Stimulated activated CD4-positive, alpha-beta T cell treated with anti-CD3 and anti-CD28 coated beads, Interleukin-12 subunit alpha, Interleukin-12 subunit beta, amount 100 ng/mL, for 48 hours (primary cell): ENCODE data around the gene APEX1.
"Not testable (repeated sequence)": the region's sequence is repeated elsewhere in the genome, so short reads cannot be mapped to it uniquely, and the experiment has no call there.

Experiments
- DNase-seq, 3 donors: peaks; one replicate each; pipeline ENCODE4 v3.0.0-alpha.2; 2020; ENCODE audit warnings: low read depth in 2 of 3, low spot score in 1 of 3

Gene APEX1

GRCh38 chr14:20472536-20473169 is 17.6 kb downstream of the APEX1 start:
- no peak for DNase-seq

DNA sequence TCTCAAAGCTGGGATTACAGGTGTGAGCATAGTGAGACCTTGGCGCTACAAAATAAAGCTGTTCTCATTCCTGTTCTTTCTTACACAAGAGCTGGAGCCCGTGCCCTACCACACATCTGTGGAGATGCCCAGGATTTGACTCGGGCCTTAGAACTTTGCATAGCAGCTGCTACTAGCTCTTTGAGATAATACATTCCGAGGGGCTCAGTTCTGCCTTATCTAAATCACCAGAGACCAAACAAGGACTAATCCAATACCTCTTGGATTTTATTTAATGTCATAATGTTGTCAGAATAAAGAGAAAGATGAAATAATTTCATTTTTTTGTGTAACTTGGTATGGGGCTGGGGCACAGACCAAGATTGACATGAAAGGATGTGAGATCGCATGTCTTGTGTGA is 21.8 kb downstream of the APEX1 start:
- DNase-seq: no peak

GRCh38 chr14:20477211-20477876 is 22.3 kb downstream of the APEX1 start:
- DNase-seq: no peak

GRCh38 chr14:20478894-20479293 is 23.9 kb downstream of the APEX1 start:
- DNase-seq: no peak

- no peak for DNase-seq
Measured at GRCh38 chr14:20482382-20482781, 27.4 kb downstream of the APEX1 start.

- no peak for DNase-seq
Measured at GRCh38 chr14:20485900-20486299, 30.9 kb downstream of the APEX1 start.

- DNase-seq: no peak
Measured at GRCh38 chr14:20486684-20487395, 31.8 kb downstream of the APEX1 start.

GRCh38 chr14:20487396-20487725 is 32.3 kb downstream of the APEX1 start:
- no peak for DNase-seq

DNA sequence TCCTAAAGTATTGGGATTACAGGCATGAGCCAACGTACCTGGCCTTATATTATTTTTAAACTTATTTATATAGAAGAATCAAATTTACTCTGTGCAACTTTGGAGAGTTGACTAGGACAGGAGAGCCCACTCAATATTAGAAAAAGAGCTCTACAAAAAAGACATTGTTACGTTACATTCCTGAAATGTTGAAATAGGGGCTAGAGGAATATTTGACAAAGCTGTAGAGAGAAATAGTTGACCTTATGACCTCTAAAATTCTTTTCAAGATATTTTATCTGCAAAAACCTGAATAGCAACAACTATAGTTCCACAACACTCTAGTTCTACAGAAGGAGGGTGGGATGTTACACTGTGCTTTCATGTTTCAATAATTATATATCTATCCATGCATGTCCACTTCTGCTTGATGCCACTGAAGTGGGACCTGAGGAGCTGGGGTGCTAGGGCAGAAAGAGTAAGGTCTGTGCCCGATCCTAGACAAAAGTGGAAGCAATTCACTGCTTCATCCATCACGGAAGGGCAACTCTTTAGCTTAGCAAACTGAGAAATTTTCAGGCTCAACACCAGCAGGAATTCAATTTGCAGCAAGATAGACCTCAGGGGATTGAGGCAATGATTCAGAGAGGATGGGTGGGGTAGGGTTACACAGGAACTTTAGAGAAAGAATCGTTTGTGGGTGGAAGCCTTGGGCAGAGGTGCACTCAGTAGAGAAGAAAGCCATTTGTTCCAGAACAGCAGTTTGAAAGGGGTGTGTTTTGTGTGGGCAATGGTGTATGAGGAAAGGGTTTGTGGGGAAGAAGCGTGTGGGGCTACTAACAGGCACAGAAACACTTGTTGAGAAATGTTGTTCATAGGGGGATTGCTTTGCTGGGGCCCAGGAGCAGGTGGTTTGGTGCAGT is 34.3 kb downstream of the APEX1 start:
- DNase-seq: no peak

- DNase-seq: no peak
Measured at GRCh38 chr14:20490563-20490962, 35.5 kb downstream of the APEX1 start.

- DNase-seq: no peak
Measured at GRCh38 chr14:20492486-20492885, 37.5 kb downstream of the APEX1 start.

DNA sequence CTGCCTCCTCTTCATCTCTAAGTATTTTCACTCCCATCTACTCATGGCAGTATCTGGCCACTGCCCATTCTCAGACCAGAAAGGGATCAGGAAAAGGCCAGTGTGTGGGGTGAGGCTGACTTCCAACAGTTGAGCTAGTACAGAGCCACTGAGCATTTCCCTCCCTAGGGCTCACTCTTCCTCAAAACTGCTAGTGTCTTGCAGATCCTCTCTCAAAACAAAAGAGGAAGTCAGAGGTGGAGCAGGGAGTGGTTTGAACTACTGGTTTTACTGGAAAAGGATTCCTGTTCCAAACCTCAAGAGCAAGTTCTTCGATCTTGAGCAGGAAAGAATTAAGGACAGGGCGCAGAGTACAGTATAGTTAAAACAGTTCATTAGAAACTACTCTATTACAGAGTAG is 38.6 kb downstream of the APEX1 start:
- no peak for DNase-seq

DNA sequence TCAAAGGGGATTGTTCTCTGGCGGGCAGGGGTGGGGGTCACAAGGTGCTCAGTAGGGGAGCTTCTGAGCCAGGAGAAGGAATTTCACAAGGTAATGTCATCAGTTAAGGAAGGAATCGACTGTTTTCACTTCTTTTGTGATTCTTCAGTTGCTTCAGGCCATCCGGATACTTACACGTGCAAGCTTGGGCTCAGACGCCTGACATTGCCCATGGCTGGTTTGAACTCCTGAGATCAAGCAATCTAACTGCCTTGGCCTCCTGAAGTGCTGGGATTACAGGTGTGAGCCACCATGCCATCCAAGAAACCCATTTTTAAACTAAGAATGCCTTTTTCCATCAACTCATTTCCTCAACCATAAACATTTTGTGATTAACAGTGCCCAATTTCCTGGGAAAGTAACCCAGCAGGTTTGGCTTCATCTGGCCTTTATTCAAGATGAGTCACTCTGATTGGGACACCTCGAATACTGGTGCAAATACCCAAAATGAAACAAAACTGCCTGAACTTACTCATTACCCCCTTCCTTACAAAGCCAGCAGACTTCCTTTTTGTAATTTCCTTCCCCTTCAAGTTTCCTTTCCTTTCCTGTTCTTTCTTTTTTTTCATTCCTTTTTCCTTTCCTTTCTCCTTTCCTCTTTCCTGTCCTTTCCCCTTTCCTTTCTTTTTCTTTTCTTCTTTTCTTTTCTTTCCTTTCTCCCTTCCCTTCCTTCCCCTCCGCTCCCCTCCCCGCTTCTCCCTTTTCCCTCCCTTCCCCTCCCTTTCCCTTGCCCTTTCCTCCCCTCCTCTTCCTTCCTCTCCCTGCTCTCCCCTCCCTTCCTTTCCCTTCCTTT is 40.1 kb downstream of the APEX1 start:
- DNase-seq: no peak

- no peak for DNase-seq
Measured at GRCh38 chr14:20498622-20499021, 43.6 kb downstream of the APEX1 start.

- no peak for DNase-seq
Measured at GRCh38 chr14:20499108-20499507, 44.1 kb downstream of the APEX1 start.

DNA sequence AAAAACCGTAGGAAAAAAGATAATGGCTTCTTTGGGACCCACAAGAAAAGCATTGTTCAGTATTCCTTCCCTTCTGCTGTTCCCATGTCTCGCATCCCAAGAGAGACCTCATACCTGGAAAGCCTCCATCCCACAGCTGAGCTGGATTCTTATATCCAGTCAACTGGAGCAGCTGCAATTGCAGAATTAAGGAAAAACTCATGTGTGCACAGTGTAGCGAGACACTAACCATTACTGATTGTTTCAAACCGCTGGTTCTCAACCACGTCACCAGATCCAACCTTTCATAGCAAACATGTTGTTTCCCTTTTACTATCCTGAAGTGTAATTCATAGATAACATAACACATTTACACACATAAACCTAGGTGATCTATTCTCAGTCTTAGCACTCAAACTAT is 44.9 kb downstream of the APEX1 start:
- no peak for DNase-seq

DNA sequence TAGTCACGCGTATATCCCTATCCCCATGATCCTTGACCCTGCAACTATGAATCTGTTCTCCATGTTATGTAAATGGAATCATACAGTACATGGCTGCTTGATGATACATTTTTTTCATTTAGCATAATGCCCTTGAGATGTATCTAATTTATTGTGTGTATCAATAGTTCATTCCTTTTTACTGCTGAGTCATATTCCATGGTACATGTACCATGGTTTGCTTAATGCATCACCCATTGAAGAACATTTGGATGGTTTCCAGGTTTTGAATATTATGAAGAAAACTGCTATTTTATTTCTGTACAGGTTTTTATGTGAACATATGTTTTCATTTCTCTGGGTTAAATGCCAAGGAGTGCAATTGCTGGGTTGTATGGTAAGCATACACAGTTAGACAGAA is 46.3 kb downstream of the APEX1 start:
- no peak for DNase-seq

DNA sequence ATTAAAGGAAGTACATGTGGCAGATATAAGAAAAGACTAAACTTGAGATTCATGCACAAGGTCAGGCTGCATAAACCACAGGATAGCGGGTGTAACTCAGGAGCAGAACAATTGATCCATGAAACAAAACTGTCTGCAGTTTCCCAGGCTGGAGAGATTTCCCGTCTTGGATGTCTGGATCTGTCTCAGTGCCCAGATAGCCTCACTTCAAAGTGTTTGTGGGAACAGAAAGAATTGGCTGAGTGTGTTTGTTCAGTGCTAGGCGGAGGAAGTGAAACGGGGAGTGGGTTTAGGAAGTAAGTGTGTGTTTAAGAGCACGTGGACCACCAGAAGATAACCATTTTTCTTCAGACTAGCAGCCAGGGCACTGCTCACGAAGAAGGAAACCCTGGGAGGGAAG is 48.9 kb downstream of the APEX1 start:
- DNase-seq: no peak

DNA sequence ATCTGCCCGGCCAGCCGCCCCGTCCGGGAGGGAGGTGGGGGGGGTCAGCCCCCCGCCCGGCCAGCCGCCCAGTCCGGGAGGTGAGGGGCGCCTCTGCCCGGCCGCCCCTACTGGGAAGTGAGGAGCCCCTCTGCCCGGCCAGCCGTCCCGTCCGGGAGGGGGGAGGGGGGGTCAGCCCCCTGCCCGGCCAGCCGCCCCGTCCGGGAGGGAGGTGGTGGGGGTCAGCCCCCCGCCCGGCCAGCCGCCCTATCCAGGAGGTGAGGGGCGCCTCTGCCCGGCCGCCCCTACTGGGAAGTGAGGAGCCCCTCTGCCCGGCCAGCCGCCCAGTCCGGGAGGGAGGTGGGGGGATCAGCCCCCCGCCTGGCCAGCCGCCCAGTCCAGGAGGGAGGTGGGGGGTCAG is 51.2 kb downstream of the APEX1 start:
- DNase-seq: not testable (repeated sequence)

DNA sequence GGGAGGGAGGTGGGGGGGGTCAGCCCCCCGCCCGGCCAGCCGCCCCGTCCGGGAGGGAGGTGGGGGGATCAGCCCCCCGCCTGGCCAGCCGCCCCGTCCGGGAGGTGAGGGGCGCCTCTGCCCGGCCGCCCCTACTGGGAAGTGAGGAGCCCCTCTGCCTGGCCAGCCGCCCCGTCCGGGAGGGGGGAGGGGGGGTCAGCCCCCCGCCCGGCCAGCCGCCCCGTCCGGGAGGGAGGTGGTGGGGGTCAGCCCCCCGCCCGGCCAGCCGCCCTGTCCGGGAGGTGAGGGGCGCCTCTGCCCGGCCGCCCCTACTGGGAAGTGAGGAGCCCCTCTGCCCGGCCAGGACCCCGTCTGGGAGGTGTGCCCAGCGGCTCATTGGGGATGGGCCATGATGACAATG is 51.7 kb downstream of the APEX1 start:
- DNase-seq: not testable (repeated sequence)
